Raji (cell line): ENCODE data around the gene ARSG.

ENCODE experiments used
- POLR2A ChIP-seq: IDR thresholded peaks from 2 replicates; pipeline ENCODE4 v1.6.1; 2011; ENCODE audit warnings: low read depth, low read length, control low read depth; ENCODE audit not compliant: insufficient read depth

Gene ARSG

GRCh38 chr17:68352041-68352440, 60.7 kb downstream of the ARSG start:
- no peak for TF ChIP-seq POLR2A

- no peak for TF ChIP-seq POLR2A
These were observed 61.8 kb downstream of the ARSG start for GRCh38 chr17:68353111-68353521.

GRCh38 chr17:68356520-68356919, 65.2 kb downstream of the ARSG start:
- no peak for TF ChIP-seq POLR2A

GRCh38 chr17:68356949-68357455, 65.7 kb downstream of the ARSG start:
- no peak for TF ChIP-seq POLR2A

GRCh38 chr17:68357886-68358285, 66.6 kb downstream of the ARSG start:
- TF ChIP-seq POLR2A = no peak

- no peak for TF ChIP-seq POLR2A
These were observed 68.7 kb downstream of the ARSG start for GRCh38 chr17:68359791-68360535.

- TF ChIP-seq POLR2A = no peak
These were observed 74.2 kb downstream of the ARSG start for GRCh38 chr17:68365469-68365868.

GRCh38 chr17:68368387-68368786, 77.1 kb downstream of the ARSG start:
- TF ChIP-seq POLR2A = no peak

- no peak for TF ChIP-seq POLR2A
These were observed 84.3 kb downstream of the ARSG start for GRCh38 chr17:68375566-68375965.

GRCh38 chr17:68377771-68378267, 86.5 kb downstream of the ARSG start:
- no peak for TF ChIP-seq POLR2A

- TF ChIP-seq POLR2A = no peak
These were observed 87.2 kb downstream of the ARSG start for GRCh38 chr17:68378268-68379176.

- no peak for TF ChIP-seq POLR2A
These were observed 87.8 kb downstream of the ARSG start for GRCh38 chr17:68379177-68379510.

- no peak for TF ChIP-seq POLR2A
These were observed 88.7 kb downstream of the ARSG start for GRCh38 chr17:68379692-68380677.

GRCh38 chr17:68381076-68381900, 90.0 kb downstream of the ARSG start:
- TF ChIP-seq POLR2A = no peak
